ENCODE data around the gene G0S2. TPM values are rescaled to one million over a fixed set of nuclear protein-coding genes. Genes with fewer than 3 reads are reported as not detected.

The G0S2 gene
- total and polyA plus RNA-seq, 2 experiments from 2014 or later = 3.2 to 8.2 TPM

DNA sequence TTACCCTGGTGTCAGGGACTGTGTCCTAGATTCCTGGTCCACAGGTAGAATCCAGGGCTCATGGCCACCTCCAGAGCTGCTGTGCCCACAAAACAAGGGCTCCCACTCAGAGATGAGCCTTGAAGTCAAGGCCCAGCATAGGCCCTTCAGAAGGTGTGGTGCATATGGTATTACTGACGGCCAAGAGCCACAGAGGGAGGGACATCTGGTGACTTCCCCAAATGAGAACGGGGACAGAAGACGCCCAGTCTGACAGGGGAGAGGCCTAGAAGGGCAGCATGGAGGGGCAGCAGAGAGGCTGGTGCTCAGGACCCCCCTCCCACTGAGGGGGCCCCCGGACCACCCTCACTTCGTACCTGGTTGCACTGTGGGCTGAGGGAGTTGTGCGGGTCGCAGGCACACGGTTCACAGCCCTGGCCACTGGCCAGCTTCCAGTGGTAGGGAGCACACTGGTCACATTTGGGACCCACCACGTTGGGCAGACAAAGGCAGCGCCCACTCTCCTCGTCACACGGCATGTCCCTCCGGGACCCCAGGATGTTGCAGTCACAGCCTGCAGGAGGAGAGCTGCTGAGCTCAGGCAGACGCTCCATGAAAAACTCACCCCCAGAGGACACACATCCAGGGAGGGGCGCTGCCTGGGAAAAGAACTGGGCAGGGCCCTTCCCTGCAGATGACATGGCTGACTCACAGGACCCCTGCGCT is 48.0 kb upstream of the G0S2 start:
- H3K27ac ChIP-seq (ENCODE audit: low read depth) = no peak overlapping the region
- no peaks in the 10 kb centered on the region for H3K36me3 ChIP-seq (ENCODE audit: insufficient read depth)
- H3K9me2 ChIP-seq (ENCODE audit: insufficient read depth) = no peaks in the 10 kb centered on the region
- Mint-ChIP-seq H3K36me3 (ENCODE audit: low read depth) (no peaks in the 10 kb centered on the region; the same call in 2 of the 3 replicates), H3K27ac (no peak overlapping the region), H3K27me3 (ENCODE audit: insufficient read depth, low read depth, poor library complexity) (peaks cover 7% of the 10 kb centered on the region), H3K9me3 (no peaks in the 10 kb centered on the region; the same call in 2 of the 3 replicates), H3K4me3 (no peak overlapping the region), H3K4me1 (peaks cover 33% of the 10 kb centered on the region)
- H3K4me1 ChIP-seq (ENCODE audit: insufficient read depth) = peaks cover 15% of the 10 kb centered on the region
- DNase-seq (ENCODE audit: low spot score) (no peak), ATAC-seq (no peak)
- H3K79me2 ChIP-seq (replicated peaks; ENCODE audit: insufficient read depth) = no peaks in the 10 kb centered on the region
- no peak overlapping the region for H3K4me2 ChIP-seq
- no peaks in the 10 kb centered on the region for H3F3A ChIP-seq (replicated peaks; ENCODE audit: low read depth)
- H3K4me3 ChIP-seq = no peak overlapping the region
- no peaks in the 10 kb centered on the region for H4K20me1 ChIP-seq (replicated peaks; ENCODE audit: insufficient read depth)
- H3K27me3 ChIP-seq (ENCODE audit: insufficient read depth) = no peaks in the 10 kb centered on the region
- peak overlapping the region; percentile 90; the same call in 1 of the 2 replicates for H2AFZ ChIP-seq
- TF ChIP-seq NANOG (IDR thresholded peaks at IDR 0.05; ENCODE audit: borderline replicate concordance) = no peak
- no peak for TF ChIP-seq POLR2AphosphoS5 (IDR thresholded peaks at IDR 0.05; ENCODE audit: low read depth)
- TF ChIP-seq CREB1 (CRISPR knock-in tag; IDR thresholded peaks at IDR 0.05; ENCODE audit: low read depth) = no peak
- TF ChIP-seq CTCF (conservative IDR thresholded peaks at IDR 0.05; ENCODE audit: low read depth in 2 of 2) = no peak
- TF ChIP-seq, protein P1, sequence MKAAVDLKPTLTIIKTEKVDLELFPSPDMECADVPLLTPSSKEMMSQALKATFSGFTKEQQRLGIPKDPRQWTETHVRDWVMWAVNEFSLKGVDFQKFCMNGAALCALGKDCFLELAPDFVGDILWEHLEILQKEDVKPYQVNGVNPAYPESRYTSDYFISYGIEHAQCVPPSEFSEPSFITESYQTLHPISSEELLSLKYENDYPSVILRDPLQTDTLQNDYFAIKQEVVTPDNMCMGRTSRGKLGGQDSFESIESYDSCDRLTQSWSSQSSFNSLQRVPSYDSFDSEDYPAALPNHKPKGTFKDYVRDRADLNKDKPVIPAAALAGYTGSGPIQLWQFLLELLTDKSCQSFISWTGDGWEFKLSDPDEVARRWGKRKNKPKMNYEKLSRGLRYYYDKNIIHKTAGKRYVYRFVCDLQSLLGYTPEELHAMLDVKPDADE (IDR thresholded peaks at IDR 0.05) = no peak

DNA sequence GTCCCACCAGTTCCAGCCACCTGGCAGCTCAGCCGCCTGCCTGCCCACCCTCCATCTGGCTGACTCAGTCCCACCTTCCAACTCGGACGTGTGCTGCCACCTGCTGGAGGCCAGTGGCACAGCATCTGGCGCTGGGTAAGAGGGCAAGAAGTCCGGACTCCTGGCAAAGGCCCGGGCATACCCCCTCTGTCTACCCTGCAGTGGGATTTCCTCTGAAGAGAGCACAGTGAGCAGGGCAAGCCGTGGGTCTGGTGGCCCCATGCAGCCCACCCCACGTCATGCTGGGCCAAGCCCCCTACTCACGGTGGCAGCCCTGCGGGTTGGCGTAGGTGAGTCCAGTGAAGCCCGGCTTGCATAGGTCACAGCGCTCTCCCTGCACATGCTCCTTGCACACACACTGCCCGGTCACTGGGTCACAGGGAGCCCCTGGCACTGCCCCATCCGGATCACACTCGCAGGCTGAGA is 47.4 kb upstream of the G0S2 start:
- no peaks in the 10 kb centered on the region for H4K20me1 ChIP-seq (replicated peaks; ENCODE audit: insufficient read depth)
- H3K27me3 ChIP-seq (ENCODE audit: insufficient read depth) = no peaks in the 10 kb centered on the region
- peak; percentile 87 to 98 for TF ChIP-seq CTCF (conservative IDR thresholded peaks at IDR 0.05; ENCODE audit: low read depth in 2 of 2)
- TF ChIP-seq, protein P1 (IDR thresholded peaks at IDR 0.05) = no peak

More for the DNA sequence above, 47.4 kb upstream of the G0S2 start:
- H3K4me3 Mint-ChIP-seq = no peak overlapping the region
- Histone ChIP-seq H3K36me3 (ENCODE audit: insufficient read depth) (no peaks in the 10 kb centered on the region), H3K4me2 (no peak overlapping the region), H3K27ac (ENCODE audit: low read depth) (no peak overlapping the region), H3K4me1 (ENCODE audit: insufficient read depth) (peaks cover 15% of the 10 kb centered on the region), H3K79me2 (replicated peaks; ENCODE audit: insufficient read depth) (no peaks in the 10 kb centered on the region), H3K4me3 (no peak overlapping the region), H3F3A (replicated peaks; ENCODE audit: low read depth) (no peaks in the 10 kb centered on the region), H2AFZ (peak overlapping the region; percentile 90; the same call in 1 of the 2 replicates), H3K9me2 (ENCODE audit: insufficient read depth) (no peaks in the 10 kb centered on the region)
- peaks cover 34% of the 10 kb centered on the region for H3K4me1 Mint-ChIP-seq
- no peak overlapping the region for H3K27ac Mint-ChIP-seq
- peaks cover 10% of the 10 kb centered on the region for H3K27me3 Mint-ChIP-seq (ENCODE audit: insufficient read depth, low read depth, poor library complexity)
- H3K9me3 Mint-ChIP-seq = no peaks in the 10 kb centered on the region; the same call in 2 of the 3 replicates
- DNase-seq (ENCODE audit: low spot score) (peak; percentile 91), ATAC-seq (peak; percentile 88)
- no peaks in the 10 kb centered on the region; the same call in 2 of the 3 replicates for H3K36me3 Mint-ChIP-seq (ENCODE audit: low read depth)
